Measurements from ENCODE around the gene RGS10.
A peak's percentile ranks its signal among the peaks of the same experiment; 100 is the strongest.
"Not testable (repeated sequence)": the region's sequence is repeated elsewhere in the genome, so short reads cannot be mapped to it uniquely, and the experiment has no call there.

RGS10 gene, protein sequence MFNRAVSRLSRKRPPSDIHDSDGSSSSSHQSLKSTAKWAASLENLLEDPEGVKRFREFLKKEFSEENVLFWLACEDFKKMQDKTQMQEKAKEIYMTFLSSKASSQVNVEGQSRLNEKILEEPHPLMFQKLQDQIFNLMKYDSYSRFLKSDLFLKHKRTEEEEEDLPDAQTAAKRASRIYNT

DNA sequence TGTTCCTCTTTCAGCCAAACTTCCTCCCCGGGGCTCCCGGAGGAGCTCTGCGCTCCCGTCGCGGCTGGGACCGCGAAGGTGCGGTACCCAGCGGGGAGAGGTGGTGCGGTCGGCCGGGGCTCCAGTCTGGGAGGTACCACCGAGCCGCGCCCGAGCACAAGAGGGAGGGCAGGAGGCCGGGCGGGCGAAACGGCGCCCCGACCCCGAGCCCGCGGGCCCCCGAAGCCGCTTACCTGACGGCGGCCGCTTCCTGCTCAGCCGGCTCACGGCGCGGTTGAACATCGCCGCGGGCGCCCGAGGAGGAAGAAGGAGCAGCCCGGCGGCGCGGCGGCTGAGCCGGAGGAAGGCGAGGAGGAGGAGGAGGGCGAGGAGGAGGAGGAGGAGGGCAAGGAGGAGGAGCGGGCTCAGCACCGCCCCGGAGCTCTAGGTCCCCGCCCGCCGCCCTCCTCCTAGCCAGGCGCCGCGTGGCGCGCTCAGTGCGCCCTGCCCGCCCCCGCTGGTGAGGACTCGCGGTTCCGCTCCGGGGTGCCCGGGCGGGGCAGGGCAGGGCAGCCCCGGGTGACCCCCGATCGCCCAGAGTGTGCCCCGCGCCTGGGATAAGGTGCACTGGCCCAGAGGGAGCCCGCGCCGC lies at the start of gene RGS10:
Gene RGS10, minus strand, starts transcription at position 363 of the 631 bp plus-strand sequence. Its CDS starts 81 bp downstream, at position 282.
- peak; percentile 70 to 76 for DNase-seq (ENCODE audit: low read depth in 2 of 2)

DNA sequence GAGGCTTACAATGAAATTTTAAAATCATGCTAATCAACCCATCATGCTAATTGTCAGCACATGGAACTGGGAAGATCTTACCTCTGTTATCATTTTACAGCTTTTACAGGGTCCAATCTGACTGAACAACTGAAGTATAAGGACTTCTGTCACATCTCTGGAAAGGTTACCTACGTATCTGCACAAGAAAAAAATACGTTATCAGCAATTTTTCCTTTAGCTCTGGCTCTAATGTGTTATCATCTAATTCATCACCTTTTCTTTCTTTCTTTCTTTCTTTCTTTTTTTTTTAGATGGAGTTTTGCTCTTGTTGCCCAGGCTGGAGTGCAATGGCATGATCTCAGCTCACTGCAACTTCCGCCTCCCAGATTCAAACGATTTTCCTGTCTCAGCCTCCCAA lies 45.6 kb upstream of the RGS10 start:
- no peak for DNase-seq (ENCODE audit: low read depth in 2 of 2)

DNA sequence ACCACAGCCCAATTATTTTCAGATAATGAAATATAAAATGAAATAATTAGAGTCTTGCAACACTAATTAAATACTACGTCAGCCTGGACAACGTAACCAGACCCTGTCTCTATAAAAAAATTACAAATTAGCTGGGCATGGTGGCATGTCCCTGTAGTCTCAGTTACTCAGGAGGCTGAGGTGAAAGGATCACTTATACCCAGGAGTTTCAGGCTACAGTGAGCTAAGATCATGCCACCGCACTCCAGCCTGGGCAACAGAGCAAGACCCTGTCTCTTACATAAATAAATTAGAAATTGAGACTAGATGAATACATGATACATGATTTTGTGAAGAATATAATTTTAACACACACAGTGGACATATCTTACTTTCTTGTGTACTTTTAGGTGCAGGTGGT lies 35.8 kb upstream of the RGS10 start:
- DNase-seq (ENCODE audit: low read depth in 2 of 2) = no peak

DNA sequence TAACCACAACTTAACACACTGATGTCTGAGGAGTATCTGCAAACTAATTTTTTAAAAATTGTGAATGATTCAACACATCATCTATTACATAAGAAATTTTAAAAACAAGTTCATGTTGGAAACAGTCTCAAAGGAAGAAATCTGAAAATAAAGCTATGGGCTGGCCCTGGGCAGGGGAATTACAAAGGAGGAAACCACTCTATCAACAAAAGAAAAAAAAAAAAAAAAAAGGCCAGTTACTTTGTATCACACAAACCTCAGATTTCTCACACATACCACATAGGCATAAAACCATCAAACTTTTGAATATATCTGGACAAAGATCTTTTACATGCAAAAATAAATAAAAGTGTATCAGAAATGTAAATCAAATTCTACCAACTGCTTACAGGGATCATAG lies 33.5 kb upstream of the RGS10 start:
- DNase-seq (ENCODE audit: low read depth in 2 of 2) = no peak

DNA sequence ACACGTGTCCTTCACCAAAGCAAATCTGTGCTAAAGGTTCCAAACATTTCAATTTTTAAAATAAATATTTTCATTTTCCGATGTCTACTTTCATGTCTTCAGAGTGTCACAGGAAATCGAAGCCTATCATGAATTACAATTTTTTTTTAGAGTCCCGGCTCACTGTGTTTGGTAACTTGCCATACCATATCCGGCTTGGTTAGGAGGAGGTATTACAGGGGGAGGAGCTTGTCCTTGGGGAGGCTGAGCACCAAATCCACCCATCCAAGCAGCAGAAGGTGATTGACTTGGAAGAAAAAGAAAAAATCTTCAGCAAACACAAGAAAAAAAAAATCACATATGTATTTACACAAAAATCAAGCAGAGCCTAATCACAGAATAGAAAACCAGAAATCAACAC lies 33.0 kb upstream of the RGS10 start:
- no peak for DNase-seq (ENCODE audit: low read depth in 2 of 2)

DNA sequence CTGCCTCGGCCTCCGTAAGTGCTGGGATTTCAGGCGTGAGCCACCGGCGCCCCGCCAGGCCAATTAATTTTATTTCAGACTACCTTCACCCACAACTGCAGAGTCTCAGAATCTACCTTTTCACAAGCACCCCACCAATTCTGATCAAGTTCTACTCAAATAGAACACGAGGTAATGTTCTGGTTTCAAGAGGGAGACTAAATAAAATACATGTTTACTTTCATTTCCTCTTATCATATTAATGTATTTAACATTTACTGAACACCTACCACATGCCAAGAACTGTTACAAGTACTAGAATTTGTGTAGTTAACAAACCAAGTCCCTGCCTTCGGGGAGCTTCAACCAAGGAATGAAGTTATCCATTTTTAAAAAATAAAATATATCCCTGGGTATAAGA lies 25.5 kb upstream of the RGS10 start:
- DNase-seq (ENCODE audit: low read depth in 2 of 2) = no peak

DNA sequence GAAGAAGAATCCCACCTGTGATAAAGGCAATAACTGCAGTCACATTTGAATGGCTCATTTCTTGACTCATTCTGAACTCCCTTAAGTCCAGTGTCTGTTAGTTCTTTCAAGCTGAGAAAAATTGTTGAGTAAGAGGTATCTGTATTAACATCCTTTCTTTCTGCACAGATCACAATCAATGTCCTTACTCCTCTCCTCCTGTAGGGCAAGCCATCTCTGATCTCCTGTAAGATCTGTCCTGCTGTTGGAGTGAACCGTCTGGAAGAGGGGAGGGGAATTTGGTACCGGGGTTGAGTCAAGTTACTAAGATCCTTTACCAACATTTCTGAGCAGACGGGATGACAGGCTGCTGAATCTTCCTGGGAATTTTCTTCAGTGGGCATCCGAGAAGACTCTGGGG lies 19.6 kb upstream of the RGS10 start:
- DNase-seq (ENCODE audit: low read depth in 2 of 2) = no peak

DNA sequence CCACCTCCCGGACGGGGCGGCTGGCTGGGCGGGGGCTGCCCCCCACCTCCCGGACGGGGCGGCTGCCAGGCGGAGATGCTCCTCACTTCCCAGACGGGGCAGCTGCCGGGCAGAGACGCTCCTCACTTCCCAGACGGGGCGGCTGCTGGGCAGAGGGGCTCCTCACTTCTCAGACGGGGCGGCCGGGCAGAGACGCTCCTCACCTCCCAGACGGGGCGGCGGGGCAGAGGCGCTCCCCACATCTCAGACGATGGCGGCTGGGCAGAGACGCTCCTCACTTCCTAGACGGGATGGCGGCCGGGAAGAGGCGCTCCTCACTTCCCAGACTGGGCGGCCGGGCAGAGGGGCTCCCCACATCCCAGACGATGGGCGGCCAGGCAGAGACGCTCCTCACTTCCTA lies 17.0 kb upstream of the RGS10 start:
- not testable (repeated sequence) for DNase-seq (ENCODE audit: low read depth in 2 of 2)

DNA sequence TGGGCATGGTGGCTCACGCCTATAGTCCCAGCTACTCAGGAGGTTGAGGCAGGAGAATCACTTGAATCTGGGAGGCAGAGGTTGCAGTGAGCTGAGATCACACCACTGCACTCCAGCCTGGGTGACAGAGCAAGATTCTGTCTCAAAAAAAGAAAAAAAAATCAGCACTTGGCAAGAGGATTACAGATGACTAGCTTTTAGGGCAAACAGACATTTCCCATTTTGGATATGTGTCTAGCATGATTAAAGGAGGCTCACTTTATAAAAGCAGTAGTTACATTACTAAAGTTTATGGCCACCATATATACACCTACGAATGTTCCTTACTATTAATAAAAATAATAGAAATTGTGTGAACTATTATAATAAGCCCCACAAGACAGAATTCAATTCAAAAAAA lies 13.6 kb upstream of the RGS10 start:
- DNase-seq (ENCODE audit: low read depth in 2 of 2) = not testable (repeated sequence)

DNA sequence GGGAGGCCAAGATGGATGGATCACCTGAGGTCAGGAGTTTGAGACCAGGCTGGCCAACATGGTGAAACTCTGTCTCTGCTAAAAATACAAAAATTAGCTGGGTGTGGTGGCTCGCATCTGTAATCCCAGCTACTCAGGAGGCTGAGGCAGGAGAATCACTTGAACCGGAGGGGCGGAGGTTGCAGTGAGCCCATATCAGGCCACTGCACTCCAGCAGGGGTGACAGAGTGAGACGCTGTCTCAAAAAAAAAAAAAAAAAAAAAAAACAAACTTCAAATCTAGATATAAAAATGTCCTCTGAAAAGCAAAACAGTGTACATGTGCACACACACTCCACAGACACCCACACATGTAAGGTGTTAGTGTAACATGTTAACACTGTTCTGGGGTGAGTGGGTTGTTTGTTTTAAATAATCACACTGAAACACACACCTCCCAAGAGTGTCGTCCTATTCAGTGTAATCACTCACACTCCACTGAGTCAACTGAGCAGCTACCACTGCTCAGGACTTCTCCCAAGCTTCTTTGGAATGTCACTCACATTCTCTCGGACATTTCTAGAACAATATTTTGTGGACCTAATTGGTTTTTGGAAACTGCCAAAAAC lies 12.8 kb upstream of the RGS10 start:
- DNase-seq (ENCODE audit: low read depth in 2 of 2) = no peak

DNA sequence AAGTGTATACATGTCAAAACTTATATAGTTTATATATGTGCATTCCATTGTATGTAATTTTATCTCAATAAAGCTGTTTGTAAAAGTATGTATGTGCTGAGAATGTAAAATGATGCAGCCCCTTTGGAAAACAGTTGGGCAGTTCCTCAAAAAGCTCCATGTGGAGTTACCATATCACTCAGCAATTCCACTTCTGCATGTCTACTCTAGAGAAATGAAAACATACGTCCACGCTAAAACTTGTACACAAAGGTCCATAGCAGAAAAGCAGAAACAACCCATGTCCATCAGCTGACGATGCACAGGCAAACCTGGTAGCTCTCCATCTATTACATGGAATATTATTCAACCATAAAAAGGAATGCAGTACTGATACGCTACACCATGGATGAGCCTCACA lies 8.3 kb upstream of the RGS10 start:
- DNase-seq (ENCODE audit: low read depth in 2 of 2) = no peak

DNA sequence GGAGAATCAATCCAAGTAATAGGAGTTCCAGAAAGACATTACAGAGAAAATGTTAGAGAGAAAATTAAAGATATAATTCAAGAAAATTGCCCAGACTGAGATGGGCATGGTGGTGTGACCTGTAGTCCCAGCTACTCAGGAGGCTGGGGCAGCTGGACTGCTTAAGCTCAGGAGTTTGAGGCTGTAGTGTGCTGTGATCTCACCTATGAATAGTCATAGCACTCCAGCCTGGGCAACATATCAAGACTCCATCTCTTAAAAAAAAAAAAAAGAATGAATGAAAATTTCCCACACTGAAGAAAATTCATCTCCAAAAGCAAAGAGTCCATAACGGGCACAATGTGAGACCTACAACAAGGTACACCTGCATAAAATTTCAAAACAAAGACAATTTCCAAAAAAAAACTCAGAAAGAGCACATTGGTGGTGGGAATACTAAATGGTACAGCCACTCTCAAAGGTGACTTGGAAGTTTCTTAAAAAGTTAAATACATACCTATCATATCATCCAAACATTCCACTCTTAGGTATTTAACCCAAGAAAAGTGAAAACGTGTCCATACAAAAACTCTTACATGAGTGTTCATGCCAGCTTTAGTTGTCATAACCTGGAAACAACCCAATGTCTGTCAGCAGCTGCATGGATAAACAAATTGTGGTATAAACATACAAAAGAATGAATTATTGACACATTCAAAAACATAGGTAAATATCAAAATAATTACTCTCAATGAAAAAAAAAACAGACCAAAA lies 6.9 kb upstream of the RGS10 start:
- DNase-seq (ENCODE audit: low read depth in 2 of 2) = no peak

DNA sequence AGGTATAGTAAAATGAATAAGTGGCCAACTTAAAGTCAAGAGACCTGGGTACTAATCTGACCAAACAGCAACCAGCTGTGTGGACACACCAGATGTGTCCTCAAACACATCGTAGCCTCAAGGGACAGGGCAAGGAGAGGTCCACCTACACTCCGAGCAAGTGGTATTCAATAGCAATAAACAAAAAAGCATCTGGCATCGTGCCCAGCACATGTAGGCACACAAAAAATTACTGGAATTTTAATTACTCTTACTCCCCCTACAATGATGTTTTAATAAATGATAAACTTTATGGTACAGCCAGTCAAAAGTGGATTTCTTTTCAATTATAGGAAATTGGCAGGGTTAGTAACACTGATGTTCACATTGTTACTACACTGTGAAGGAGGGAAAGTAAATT lies 3.5 kb upstream of the RGS10 start:
- DNase-seq (ENCODE audit: low read depth in 2 of 2) = no peak

DNA sequence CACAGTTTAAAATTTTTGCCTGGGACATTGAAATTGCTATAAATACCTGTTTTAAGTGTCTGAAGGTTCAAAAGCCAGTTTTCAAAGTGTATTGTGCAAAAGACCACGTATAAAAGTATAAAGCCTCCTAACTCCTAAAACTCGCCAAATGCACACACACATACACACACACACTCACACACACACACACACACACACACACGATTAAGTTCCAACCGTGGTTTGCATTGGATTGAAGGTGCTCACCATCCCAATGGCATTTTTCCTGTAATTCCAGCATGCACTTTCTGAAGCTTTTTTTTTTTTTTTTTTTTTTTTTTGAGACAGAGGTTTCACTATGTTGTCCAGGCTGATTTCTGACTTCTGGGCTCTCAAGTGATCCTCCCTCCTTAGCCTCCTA lies 2.8 kb upstream of the RGS10 start:
- no peak for DNase-seq (ENCODE audit: low read depth in 2 of 2)

DNA sequence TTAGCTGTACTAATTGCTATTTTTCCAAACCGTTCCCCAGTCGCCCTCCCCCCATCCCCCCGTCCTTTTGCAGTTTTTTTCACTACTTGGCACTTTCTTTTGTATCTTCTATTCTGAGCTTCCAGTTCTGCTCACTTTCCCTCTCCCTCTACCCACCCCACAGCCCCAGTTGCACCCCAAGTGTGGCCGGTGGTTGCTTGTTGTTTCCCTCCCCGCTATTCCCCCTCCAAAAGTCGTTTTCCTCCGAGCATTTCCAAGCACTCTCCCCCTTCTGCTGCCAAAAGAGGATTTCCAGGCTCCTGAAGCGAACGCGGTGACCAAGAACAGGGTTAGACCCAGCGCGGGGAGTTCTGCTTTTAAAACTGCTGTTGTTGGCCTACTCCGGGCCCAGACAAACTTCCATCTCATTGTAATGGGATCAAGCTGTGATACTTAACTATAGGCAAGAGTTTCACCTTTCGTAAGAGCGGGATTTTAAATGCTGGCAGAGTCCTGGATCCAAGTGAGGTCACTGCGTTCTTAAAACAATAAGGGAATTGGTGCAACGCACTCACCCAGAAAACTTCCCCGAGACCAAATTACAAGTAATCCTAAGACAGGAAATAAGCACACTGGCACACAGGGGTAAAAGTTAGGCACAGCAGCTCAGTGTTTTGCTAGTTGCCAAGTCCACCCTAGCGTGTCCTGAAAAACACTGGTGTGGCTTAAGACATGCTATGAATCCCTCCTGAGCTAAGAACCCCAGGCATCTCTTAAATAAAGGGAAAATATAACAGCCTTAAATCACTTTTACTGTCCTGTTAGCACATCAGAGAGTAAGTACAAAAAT lies 1.5 kb upstream of the RGS10 start:
- DNase-seq (ENCODE audit: low read depth in 2 of 2) = no peak

DNA sequence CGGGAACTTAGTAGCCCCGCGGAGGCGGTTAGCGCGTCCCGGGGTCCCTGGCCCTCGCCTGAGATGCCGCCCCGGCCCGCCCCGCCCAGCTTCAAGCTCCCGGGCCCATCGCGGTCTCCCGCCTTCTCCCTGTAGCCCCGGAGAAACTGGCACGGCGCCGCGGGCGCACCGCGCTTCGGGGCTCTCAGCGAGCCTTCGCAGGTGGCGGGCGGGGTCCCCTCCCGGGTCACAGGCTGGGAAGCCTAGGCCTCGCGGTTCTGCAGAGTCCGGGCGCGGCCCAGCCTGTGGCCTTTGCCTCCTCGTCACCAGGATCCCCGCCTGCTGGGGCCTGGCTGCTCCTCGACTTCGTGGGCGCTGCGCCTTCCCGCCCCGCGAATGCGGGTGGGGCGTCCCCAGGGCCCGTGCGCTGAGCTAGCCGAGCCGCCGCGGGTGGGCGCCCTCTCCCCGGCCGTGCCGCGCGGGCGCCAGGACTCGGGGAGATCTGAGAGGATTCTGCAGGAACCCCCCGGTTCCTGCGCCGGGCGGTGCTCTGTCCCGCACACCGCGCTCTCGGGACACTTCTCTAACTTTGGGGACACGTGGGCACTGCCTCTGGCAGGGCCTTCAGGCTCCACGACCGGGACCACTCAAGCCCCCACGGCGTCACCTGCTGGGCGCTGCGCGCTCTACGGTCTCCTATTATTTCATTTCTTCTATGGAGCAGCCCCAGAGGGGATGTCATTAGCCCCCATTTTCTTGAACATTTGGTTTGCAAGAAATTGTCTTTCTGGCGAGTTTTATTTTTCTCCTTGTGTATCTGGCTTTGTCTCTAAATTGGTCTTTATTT lies 682 bp upstream of the RGS10 start:
- peak; percentile 23 to 39 for DNase-seq (ENCODE audit: low read depth in 2 of 2)

DNA sequence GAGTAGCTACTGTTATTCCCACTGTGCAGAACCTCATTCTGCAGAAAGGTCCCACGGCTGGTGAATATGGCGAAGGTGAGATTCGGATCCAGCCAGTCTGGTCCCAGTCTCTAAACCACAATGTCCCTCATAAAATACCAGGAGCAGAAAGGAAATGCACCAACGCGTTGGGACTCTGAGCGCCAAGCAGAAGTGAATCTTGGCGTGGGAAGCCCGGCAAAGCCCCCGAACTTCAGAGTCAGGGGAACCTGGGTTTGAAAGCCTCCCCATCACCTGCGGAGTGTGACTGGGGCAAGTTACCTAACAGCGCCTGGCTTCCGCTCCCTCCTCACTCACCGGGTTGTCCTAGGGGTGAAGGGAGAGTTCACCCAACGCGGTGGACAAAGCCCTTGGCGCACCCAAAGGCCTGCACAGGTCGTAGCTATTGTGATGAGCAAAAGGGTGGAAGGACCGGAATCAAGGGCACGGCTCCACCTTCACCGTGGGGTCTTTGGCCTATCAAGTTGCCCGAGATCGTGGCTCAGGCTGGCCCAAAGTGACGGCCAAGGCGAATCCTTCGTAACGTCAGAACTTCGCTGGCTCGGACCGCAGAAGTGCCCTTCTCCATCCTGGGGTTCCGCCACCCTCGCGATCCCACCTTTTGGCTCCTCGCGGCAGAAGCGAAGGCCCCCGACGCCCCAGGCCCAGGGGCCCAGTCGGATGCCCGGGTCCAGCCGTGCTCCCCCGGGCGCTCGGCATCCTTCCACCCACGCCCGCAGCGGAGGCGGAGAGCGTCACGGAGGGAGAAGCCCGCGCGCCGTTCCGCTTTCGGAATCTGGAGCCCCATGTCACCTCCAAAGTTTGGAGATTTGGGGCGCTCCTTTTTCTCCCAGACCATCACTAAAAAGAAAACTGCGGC lies 811 bp downstream of the RGS10 start:
- peak in 1 of 2 donors; percentile 63 for DNase-seq (ENCODE audit: low read depth in 2 of 2)

DNA sequence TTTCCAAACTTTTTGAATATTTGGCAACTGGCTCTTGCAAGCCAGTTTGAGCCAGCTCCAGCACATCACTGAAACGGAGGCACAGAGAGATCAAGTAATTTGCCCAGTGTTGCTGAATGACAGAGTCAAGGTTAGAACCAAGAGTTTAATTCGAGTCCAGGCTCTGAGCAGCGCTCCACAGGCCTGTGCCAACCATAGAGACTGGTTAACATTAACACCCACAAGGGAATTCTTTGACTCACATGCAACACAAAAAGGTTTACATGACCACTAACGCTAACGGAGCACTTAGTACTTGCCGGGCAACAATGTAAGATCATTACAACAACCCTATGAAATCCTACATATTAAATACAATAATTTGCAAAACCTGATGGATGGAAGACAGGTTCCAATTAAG lies 1.5 kb downstream of the RGS10 start:
- no peak for DNase-seq (ENCODE audit: low read depth in 2 of 2)

DNA sequence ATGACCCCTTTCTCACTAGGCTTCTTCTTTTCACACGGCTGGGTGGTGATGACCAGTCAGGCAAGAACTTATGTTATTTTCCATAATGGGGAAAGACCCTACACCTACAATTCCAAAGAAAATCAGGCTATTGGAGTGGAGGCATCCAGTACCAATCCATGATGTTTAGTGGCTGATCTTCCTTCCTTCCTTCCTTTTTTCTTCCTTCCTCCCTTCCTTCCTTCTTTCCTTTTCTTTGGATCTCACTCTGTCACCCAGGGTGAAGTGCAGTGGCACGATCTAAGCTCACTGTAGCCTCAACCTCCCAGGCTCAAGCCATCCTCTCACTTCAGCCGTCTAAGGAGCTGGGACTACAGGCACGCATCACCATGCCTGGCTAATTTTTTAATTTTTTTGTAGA lies 2.5 kb downstream of the RGS10 start:
- DNase-seq (ENCODE audit: low read depth in 2 of 2) = no peak

DNA sequence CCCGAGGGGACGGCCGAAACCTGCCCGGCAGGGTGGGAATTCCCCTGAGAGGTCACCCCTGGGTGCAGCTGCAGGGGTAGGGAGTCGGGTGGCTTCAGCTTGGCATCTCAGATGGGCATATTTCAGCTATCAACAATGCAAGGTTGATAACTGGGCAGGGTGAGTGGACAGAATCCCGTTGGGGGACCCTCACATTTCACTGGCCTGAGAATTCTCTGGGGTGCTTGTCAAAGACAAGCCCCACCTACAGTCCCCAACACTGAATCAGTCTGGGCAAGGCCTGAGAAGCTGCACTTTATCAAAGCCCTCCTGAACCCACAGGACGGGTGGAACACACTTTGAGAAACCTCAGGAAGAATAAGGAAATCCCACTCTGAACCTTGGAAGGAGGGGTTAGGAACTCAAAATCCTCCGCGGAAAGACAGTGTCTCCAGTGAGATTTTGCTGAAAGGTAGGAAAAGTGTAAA lies 3.1 kb downstream of the RGS10 start:
- no peak for DNase-seq (ENCODE audit: low read depth in 2 of 2)
